ENCODE results near the gene SRPRB.

SRPRB gene

DNA sequence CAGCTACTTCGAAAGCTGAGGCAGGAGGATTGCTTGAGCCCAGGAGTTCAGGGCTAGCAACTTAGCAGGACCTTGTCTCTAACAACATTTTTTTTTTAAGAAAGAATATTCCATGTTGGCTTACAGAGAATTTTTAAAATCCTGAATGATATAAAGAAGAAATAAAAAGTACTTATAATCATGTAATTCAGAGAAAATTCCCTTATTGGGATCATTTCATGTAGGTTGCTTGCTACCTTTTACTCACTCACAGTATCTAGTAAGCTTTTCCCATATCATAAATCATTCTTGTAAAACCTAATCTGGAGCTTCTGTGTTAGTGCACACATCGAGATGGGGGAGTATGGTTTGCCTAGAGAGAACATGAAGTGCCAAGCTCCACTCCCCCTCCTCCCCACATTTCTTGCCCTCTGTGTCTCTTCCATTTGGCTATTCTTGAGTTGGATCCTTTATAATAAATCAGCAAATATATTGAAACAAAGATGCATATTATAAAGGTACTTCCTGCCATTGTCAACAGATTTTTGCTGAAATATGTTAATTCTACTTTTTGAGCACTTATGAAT lies 45.8 kb upstream of the SRPRB start:
- DNase-seq = no peak
- no peak overlapping the region for H2AFZ ChIP-seq (ENCODE audit: low read length)
- TF ChIP-seq, protein P1, sequence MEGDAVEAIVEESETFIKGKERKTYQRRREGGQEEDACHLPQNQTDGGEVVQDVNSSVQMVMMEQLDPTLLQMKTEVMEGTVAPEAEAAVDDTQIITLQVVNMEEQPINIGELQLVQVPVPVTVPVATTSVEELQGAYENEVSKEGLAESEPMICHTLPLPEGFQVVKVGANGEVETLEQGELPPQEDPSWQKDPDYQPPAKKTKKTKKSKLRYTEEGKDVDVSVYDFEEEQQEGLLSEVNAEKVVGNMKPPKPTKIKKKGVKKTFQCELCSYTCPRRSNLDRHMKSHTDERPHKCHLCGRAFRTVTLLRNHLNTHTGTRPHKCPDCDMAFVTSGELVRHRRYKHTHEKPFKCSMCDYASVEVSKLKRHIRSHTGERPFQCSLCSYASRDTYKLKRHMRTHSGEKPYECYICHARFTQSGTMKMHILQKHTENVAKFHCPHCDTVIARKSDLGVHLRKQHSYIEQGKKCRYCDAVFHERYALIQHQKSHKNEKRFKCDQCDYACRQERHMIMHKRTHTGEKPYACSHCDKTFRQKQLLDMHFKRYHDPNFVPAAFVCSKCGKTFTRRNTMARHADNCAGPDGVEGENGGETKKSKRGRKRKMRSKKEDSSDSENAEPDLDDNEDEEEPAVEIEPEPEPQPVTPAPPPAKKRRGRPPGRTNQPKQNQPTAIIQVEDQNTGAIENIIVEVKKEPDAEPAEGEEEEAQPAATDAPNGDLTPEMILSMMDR (IDR thresholded peaks at IDR 0.05; ENCODE audit: low read length) = no peak
- no peak for TF ChIP-seq EZH2 (optimal IDR thresholded peaks at IDR 0.05; ENCODE audit: low read depth, low read length)
- no peak for TF ChIP-seq EZH2phosphoT487 (IDR thresholded peaks at IDR 0.05; ENCODE audit: low read length)

DNA sequence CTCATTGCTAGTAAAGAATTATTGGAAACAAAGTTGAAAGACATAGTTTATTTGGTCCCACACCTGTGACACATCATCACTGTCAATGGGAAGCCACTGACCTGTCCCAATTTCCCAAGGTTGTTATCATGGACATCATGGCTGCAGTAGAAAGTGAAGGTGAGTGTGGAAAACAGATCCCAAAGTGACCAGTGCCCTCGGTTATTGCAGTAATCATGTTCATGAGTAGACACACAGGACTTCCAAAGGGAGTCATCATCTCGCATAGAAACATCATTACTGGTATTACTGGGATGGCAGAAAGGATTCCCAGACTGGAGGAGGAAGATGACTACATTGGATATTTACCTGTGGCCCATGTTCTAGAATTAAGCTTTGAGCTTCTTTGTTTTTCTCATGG lies 44.7 kb upstream of the SRPRB start:
- no peak for TF ChIP-seq EZH2phosphoT487 (IDR thresholded peaks at IDR 0.05; ENCODE audit: low read length)
- no peak for TF ChIP-seq EZH2 (optimal IDR thresholded peaks at IDR 0.05; ENCODE audit: low read depth, low read length)
- TF ChIP-seq, protein P1 (IDR thresholded peaks at IDR 0.05; ENCODE audit: low read length) = no peak
- H3K4me1 ChIP-seq (ENCODE audit: low read length) = no peaks in the 10 kb centered on the region
- no peaks in the 10 kb centered on the region for H3K36me3 ChIP-seq (replicated peaks; ENCODE audit: insufficient read depth, low read length)
- no peaks in the 10 kb centered on the region for H3K9me3 ChIP-seq (replicated peaks; ENCODE audit: insufficient read depth, low read length)
- no peak overlapping the region for H3K9ac ChIP-seq (ENCODE audit: low read length)
- H3K9me2 ChIP-seq (replicated peaks; ENCODE audit: insufficient read depth, low read length) = no peaks in the 10 kb centered on the region
- H4K20me1 ChIP-seq (ENCODE audit: insufficient read depth, low read length) = no peaks in the 10 kb centered on the region
- H3K4me3 ChIP-seq (ENCODE audit: low read length) = no peak overlapping the region
- no peak overlapping the region for H3K27ac ChIP-seq (ENCODE audit: low read length)
- no peaks in the 10 kb centered on the region for H3F3A ChIP-seq (ENCODE audit: insufficient read depth, low read length)
- H3K27me3 ChIP-seq (replicated peaks; ENCODE audit: insufficient read depth, low read length) = no peaks in the 10 kb centered on the region
- no peak for DNase-seq
- no peaks in the 10 kb centered on the region for H3K79me2 ChIP-seq (ENCODE audit: low read length)
- no peak overlapping the region for H2AFZ ChIP-seq (ENCODE audit: low read length)
- H3K4me2 ChIP-seq (ENCODE audit: low read depth, low read length) = no peak overlapping the region

More for the DNA sequence above, 45.8 kb upstream of the SRPRB start:
- Histone ChIP-seq H3K4me1 (ENCODE audit: low read length) (no peaks in the 10 kb centered on the region), H3K27me3 (replicated peaks; ENCODE audit: insufficient read depth, low read length) (no peaks in the 10 kb centered on the region), H3K9ac (ENCODE audit: low read length) (no peak overlapping the region), H3K9me2 (replicated peaks; ENCODE audit: insufficient read depth, low read length) (no peaks in the 10 kb centered on the region), H3F3A (ENCODE audit: insufficient read depth, low read length) (no peaks in the 10 kb centered on the region), H3K79me2 (ENCODE audit: low read length) (no peaks in the 10 kb centered on the region), H3K36me3 (replicated peaks; ENCODE audit: insufficient read depth, low read length) (no peaks in the 10 kb centered on the region), H4K20me1 (ENCODE audit: insufficient read depth, low read length) (no peaks in the 10 kb centered on the region), H3K27ac (ENCODE audit: low read length) (no peak overlapping the region), H3K9me3 (replicated peaks; ENCODE audit: insufficient read depth, low read length) (no peaks in the 10 kb centered on the region), H3K4me2 (ENCODE audit: low read depth, low read length) (no peak overlapping the region), H3K4me3 (ENCODE audit: low read length) (no peak overlapping the region)

DNA sequence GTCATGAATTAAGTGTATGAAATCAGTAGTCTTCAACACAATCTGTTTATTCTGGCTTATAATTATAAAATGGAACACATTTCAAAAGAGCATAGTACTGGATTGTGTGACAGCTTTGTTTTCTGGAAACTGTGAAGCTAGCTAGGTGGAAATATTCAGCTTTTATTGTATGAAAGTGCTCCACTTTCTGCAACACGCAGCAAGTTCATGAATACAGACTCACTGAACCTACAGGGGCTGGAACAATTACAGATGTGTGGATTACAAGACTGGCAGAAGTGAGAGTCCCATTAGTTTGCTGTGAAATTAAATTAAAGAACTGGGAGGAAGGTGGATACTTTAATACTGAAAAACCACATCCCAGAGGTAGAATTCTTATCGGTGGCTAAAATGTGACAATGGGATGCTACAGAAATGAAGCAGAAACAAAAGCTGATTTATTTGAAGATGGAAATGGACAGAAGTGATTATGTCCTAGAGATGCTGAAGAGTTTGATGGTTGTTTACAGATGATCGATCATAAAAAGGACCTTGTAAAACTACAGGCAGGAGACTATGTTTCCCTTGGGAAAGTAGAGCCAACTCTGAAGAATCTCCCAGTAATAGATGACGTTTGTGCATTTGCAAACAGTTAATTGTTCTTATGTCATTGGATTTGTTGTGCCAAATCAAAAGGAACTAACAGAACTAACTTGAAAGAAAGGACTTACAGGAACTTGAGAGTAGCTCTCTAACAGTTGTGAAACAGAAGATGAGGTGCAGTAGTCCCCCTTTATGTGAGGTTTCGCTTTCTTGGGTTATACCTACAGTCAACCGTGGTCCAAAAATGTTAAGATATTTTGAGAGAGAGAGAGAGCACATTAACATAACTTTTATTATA lies 43.8 kb upstream of the SRPRB start:
- Histone ChIP-seq H3K4me3 (ENCODE audit: low read length) (no peak overlapping the region), H3K4me2 (ENCODE audit: low read depth, low read length) (no peak overlapping the region), H3F3A (ENCODE audit: insufficient read depth, low read length) (no peaks in the 10 kb centered on the region), H3K27me3 (replicated peaks; ENCODE audit: insufficient read depth, low read length) (no peaks in the 10 kb centered on the region), H3K27ac (ENCODE audit: low read length) (no peak overlapping the region), H4K20me1 (ENCODE audit: insufficient read depth, low read length) (no peaks in the 10 kb centered on the region), H3K9me2 (replicated peaks; ENCODE audit: insufficient read depth, low read length) (no peaks in the 10 kb centered on the region), H3K4me1 (ENCODE audit: low read length) (no peaks in the 10 kb centered on the region), H3K79me2 (ENCODE audit: low read length) (no peaks in the 10 kb centered on the region), H3K36me3 (replicated peaks; ENCODE audit: insufficient read depth, low read length) (no peaks in the 10 kb centered on the region), H2AFZ (ENCODE audit: low read length) (no peak overlapping the region), H3K9ac (ENCODE audit: low read length) (no peak overlapping the region), H3K9me3 (replicated peaks; ENCODE audit: insufficient read depth, low read length) (no peaks in the 10 kb centered on the region)
- no peak for DNase-seq
- no peak for TF ChIP-seq EZH2 (optimal IDR thresholded peaks at IDR 0.05; ENCODE audit: low read depth, low read length)
- TF ChIP-seq, protein P1 (IDR thresholded peaks at IDR 0.05; ENCODE audit: low read length) = no peak
- no peak for TF ChIP-seq EZH2phosphoT487 (IDR thresholded peaks at IDR 0.05; ENCODE audit: low read length)

All from MM.1S (cell line).